GM06990 (cell line): ENCODE results near the gene CNTN6.

Experiments
- DNase-seq: peaks from one replicate; pipeline ENCODE4 v3.0.0-alpha.2; 2011; ENCODE audit not compliant: insufficient read length; ENCODE audit errors: extremely low read depth
- H3K27me3 ChIP-seq: replicated peaks from 2 replicates; pipeline ENCODE4 v1.6.0; 2011; ENCODE audit warnings: low read length; ENCODE audit not compliant: control insufficient read depth, insufficient read depth
- H3K36me3 ChIP-seq: 2 replicates; pipeline ENCODE4 v1.5.1; 2011; ENCODE audit warnings: low read length; ENCODE audit not compliant: control insufficient read depth, insufficient read depth
- H3K4me3 ChIP-seq: replicated peaks from 2 replicates; pipeline ENCODE4 v1.5.1; 2011; ENCODE audit warnings: low read depth, mild to moderate bottlenecking, control low read depth, low read length
- TF ChIP-seq, protein P1 (sequence below): IDR thresholded peaks from 2 replicates; pipeline ENCODE4 v1.5.1; 2011; ENCODE audit warnings: low read length, control low read depth, mild to moderate bottlenecking, inconsistent platforms; ENCODE audit not compliant: insufficient read depth, poor library complexity, severe bottlenecking

The CNTN6 gene

DNA sequence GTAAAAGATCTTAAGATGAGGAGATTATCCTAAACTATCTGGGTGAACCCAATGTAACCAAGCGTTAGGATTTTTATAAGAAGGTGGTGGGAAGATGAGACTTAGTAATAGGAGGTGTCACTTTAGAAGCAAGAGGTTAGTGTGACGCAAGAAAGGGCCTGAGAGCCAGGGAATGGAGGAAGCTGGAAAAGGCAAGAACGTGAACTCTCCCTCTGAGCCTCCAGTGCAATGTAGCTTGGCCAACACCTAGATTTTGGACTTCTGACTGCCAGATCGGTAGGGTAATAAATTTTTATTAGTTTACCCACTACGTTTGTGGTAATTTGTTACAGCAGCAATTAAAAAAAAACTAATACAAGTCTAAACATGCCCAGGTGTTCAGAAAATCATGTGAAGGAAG, 20.8 kb upstream of the CNTN6 start:
- H3K4me3 ChIP-seq = no peak overlapping the region
- H3K36me3 ChIP-seq = no peaks in the 10 kb centered on the region
- DNase-seq = no peak
- H3K27me3 ChIP-seq = no peaks in the 10 kb centered on the region
- TF ChIP-seq, protein P1, sequence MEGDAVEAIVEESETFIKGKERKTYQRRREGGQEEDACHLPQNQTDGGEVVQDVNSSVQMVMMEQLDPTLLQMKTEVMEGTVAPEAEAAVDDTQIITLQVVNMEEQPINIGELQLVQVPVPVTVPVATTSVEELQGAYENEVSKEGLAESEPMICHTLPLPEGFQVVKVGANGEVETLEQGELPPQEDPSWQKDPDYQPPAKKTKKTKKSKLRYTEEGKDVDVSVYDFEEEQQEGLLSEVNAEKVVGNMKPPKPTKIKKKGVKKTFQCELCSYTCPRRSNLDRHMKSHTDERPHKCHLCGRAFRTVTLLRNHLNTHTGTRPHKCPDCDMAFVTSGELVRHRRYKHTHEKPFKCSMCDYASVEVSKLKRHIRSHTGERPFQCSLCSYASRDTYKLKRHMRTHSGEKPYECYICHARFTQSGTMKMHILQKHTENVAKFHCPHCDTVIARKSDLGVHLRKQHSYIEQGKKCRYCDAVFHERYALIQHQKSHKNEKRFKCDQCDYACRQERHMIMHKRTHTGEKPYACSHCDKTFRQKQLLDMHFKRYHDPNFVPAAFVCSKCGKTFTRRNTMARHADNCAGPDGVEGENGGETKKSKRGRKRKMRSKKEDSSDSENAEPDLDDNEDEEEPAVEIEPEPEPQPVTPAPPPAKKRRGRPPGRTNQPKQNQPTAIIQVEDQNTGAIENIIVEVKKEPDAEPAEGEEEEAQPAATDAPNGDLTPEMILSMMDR = no peak

DNA sequence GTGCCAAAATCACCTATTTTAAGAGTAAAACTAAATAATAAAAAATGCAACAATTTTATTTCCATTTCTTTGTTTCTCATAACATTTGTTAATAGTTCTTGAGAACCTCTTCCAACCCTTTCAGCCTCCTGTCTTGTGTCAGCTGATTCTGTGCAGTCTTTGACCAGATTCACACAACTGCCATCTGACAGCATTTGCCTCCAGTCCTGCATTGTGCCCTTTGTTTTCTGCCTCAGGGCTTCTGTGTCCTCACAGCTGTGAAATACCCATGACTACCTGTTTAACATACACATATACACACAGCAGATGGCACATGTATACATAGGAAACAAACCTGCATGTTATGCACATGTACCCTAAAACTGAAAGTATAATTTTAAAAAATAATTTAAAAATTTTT, 13.2 kb upstream of the CNTN6 start:
- DNase-seq = no peak
- Histone ChIP-seq H3K36me3 (no peaks in the 10 kb centered on the region), H3K27me3 (no peaks in the 10 kb centered on the region), H3K4me3 (no peak overlapping the region)
- TF ChIP-seq, protein P1 = no peak

DNA sequence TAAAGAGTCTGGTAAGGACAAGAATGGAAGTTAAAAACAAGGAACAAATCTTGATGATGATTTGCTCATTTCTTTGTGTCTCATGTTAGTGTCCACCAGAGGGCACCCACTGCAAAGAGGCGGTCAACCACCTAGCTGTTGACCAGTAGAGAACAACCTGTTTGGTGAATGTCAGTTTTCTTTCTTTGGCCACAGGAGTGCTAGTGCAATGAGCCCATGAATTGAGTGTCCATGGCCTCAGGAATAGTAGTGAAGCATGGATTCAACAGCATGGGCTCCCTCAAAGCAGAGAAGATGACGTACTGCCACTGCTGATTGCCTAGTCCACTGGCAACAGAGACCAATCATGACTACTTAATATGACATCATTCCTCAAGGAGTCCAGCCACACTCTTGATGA, 10.7 kb upstream of the CNTN6 start:
- Histone ChIP-seq H3K4me3 (no peak overlapping the region), H3K36me3 (no peaks in the 10 kb centered on the region), H3K27me3 (no peaks in the 10 kb centered on the region)
- TF ChIP-seq, protein P1 = peak; percentile 66
- no peak for DNase-seq

DNA sequence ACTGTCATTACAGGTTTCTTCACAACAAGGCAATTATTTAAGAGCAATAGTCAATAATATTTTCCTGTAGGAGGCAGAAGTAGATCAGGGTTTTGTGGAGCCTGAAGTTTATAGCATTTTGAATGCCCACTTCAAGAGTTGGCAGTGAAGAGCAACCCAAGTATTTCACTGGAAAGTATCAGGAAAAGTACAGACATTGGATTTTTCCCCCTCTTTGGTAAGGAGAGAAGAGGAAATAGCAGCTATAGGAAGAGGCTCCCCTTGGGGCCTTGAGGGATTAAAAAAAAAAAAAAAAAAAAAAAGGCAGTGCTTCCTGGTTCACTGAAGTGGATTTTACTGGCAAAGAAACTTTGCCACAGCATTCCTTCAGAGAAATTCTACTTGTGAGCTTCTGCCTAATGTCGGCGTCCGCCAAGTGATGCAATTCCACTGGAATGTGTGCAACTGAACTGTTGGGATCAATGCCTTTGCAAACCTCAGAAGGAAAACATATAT, 5.7 kb upstream of the CNTN6 start:
- TF ChIP-seq, protein P1 = no peak
- no peak for DNase-seq
- no peak overlapping the region for H3K4me3 ChIP-seq

DNA sequence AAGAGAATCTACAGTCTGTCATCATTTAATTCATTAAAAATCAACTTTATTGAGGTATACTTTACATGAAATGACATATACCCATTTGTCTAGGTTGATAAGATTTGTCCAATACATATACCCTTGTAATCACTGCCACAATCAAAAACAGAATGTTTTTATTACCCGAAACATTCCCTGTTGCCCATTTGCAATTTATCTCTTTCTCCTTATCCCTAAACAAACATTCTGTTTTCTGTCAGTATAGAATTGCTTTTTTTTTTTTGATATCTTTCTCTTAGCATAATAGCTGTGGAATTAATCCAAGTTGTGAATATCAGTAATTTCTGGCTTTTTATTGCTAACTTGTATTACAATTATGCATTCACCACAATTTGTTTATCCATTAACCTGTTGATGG, 4.3 kb upstream of the CNTN6 start:
- no peak for DNase-seq
- TF ChIP-seq, protein P1 = no peak
- no peaks in the 10 kb centered on the region for H3K27me3 ChIP-seq
- H3K36me3 ChIP-seq = no peaks in the 10 kb centered on the region
- H3K4me3 ChIP-seq = no peak overlapping the region

More for the DNA sequence above, 5.7 kb upstream of the CNTN6 start:
- no peaks in the 10 kb centered on the region for H3K27me3 ChIP-seq
- H3K36me3 ChIP-seq = no peaks in the 10 kb centered on the region

DNA sequence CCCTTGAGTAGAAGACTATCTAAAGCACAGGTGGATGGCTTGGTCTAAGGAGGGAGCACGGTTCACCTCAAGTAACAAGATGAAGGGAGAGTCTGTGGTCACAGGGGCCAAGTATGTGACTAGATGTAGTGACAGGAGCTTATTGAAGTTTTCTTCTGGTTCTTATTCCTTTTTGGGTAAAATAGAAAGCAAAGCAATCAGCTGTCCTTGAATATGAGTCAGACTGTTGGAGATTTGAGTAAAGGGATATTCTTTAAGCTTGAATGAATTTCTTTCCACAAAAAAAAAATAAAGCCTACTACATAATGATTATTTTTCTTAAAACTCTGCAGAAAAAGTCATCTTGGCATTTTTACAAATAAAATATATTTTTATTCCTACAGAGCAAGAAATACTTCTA, 1.5 kb upstream of the CNTN6 start:
- Histone ChIP-seq H3K36me3 (no peaks in the 10 kb centered on the region), H3K27me3 (no peaks in the 10 kb centered on the region), H3K4me3 (no peak overlapping the region)
- TF ChIP-seq, protein P1 = no peak
- no peak for DNase-seq
